ENCODE results near the gene COX8A. TPM values are rescaled to one million over a fixed set of nuclear protein-coding genes. Genes with fewer than 3 reads are reported as not detected.

COX8A gene
- total and polyA plus RNA-seq, 2 of the 13 experiments (the other 11 are each of a cell fraction or from before 2014, with no cell fraction given) = 202 to 406 TPM

GRCh38 chr11:63986156-63986931 is 11.9 kb downstream of the COX8A start, which contains the start of gene OTUB1 (continued):
- TF ChIP-seq ZNF230 (CRISPR knock-in tag; IDR thresholded peaks at IDR 0.05) (peak; percentile 33; the same call in 1 of the 2 replicates), ZNF124 (CRISPR knock-in tag; IDR thresholded peaks at IDR 0.05) (0 out of 2 replicates have a peak, but pooled peaks have one; percentile 24), PAF1 (CRISPR knock-in tag; IDR thresholded peaks at IDR 0.05) (no peak), NFE2 (CRISPR knock-in tag; IDR thresholded peaks at IDR 0.05) (no peak), TSC22D2 (CRISPR knock-in tag; IDR thresholded peaks at IDR 0.05; ENCODE audit: borderline replicate concordance) (peak; percentile 40; the same call in 1 of the 2 replicates), EED (CRISPR knock-in tag; IDR thresholded peaks at IDR 0.05) (peak; percentile 77; the same call in 1 of the 2 replicates), ZMYM4 (CRISPR knock-in tag; IDR thresholded peaks at IDR 0.05) (peak; percentile 51), THAP7 (CRISPR knock-in tag; IDR thresholded peaks at IDR 0.05) (no peak), PRMT3 (CRISPR knock-in tag; IDR thresholded peaks at IDR 0.05; ENCODE audit: borderline replicate concordance, low read depth) (no peak), ZBTB21 (CRISPR knock-in tag; IDR thresholded peaks at IDR 0.05) (no peak), EZH2 (conservative IDR thresholded peaks at IDR 0.05; ENCODE audit: low read depth, low read length) (no peak), DMAP1 (CRISPR knock-in tag; IDR thresholded peaks at IDR 0.05) (peak; percentile 86), ZNF431 (CRISPR knock-in tag; IDR thresholded peaks at IDR 0.05; ENCODE audit: borderline replicate concordance, low read depth) (no peak), NAIF1 (CRISPR knock-in tag; IDR thresholded peaks at IDR 0.05; ENCODE audit: borderline replicate concordance) (peak; percentile 72; the same call in 1 of the 2 replicates), ELF4 (CRISPR knock-in tag; IDR thresholded peaks at IDR 0.05; ENCODE audit: borderline replicate concordance) (peak; percentile 88; the same call in 1 of the 2 replicates), TGIF2 (CRISPR knock-in tag; IDR thresholded peaks at IDR 0.05) (peak; percentile 85; the same call in 1 of the 2 replicates), EEA1 (CRISPR knock-in tag; IDR thresholded peaks at IDR 0.05; ENCODE audit: borderline replicate concordance) (peak; percentile 96), ZBTB7A (CRISPR knock-in tag; IDR thresholded peaks at IDR 0.05) (peak; percentile 91), ARID4A (CRISPR knock-in tag; IDR thresholded peaks at IDR 0.05; ENCODE audit: borderline replicate concordance) (peak; percentile 91)
- TF ChIP-seq, protein P1, sequence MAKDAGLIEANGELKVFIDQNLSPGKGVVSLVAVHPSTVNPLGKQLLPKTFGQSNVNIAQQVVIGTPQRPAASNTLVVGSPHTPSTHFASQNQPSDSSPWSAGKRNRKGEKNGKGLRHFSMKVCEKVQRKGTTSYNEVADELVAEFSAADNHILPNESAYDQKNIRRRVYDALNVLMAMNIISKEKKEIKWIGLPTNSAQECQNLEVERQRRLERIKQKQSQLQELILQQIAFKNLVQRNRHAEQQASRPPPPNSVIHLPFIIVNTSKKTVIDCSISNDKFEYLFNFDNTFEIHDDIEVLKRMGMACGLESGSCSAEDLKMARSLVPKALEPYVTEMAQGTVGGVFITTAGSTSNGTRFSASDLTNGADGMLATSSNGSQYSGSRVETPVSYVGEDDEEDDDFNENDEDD (CRISPR knock-in tag; IDR thresholded peaks at IDR 0.05; ENCODE audit: borderline replicate concordance) = no peak
- TF ChIP-seq, protein P2, sequence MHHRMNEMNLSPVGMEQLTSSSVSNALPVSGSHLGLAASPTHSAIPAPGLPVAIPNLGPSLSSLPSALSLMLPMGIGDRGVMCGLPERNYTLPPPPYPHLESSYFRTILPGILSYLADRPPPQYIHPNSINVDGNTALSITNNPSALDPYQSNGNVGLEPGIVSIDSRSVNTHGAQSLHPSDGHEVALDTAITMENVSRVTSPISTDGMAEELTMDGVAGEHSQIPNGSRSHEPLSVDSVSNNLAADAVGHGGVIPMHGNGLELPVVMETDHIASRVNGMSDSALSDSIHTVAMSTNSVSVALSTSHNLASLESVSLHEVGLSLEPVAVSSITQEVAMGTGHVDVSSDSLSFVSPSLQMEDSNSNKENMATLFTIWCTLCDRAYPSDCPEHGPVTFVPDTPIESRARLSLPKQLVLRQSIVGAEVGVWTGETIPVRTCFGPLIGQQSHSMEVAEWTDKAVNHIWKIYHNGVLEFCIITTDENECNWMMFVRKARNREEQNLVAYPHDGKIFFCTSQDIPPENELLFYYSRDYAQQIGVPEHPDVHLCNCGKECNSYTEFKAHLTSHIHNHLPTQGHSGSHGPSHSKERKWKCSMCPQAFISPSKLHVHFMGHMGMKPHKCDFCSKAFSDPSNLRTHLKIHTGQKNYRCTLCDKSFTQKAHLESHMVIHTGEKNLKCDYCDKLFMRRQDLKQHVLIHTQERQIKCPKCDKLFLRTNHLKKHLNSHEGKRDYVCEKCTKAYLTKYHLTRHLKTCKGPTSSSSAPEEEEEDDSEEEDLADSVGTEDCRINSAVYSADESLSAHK (CRISPR knock-in tag; IDR thresholded peaks at IDR 0.05; ENCODE audit: borderline replicate concordance) = no peak

Measured in HepG2 (cell line).